ENCODE results near the gene TP53I13. TPM values are rescaled to one million over a fixed set of nuclear protein-coding genes. Genes with fewer than 3 reads are reported as not detected.
A peak's percentile ranks its signal among the peaks of the same experiment; 100 is the strongest.

Gene TP53I13
- total and polyA plus RNA-seq, 12 donors = 24.0 to 106 (median 34.4) TPM

DNA sequence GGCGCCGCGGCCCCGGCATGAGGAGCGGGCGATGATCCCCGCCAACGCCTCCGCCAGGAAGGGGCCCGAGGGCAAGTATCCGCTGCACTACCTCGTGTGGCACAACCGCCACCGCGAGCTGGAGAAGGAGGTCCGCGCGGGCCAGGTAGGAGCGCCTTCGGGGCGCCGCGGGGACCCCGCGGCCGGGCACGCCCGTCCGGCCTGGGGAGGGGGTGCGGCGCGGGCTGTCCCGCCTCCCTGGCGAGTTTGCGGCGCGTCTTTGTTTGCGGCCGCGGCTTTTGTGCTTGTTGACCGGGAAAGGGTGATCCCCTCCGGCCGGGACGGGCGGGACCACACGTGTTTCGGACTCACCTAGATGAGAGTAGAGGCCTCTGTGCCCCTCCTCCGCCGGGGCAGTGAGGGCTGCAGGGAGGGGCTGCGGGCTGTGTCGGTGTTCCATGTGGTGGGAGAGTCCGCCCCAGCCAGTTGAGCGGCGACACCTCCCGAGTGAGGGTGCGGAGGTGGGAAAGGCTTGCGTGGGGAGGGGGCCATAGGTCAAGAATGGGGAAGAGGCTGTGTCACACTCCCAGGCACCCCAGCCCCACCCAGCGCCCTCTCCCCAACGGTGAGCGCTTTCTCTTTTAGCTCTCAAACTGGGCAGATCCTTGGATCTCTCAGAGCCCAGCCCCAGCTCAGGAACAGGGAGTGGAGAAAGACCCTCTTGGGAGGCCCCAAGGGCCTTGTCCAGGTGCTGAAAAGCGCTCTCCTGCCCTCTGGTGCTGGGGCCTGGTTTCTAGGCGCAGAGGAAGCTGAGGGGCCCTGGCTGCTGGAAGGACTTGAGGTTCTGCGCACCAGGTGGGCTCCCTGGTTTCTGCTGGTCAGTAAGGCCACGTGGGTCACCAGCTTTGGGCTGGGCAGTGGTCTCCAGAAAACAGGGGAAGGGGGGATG lies 25.4 kb downstream of the TP53I13 start:
- H3K4me1 ChIP-seq = peaks cover 18 to 79% (median 56%) of the 10 kb centered on the region in 9 donors

DNA sequence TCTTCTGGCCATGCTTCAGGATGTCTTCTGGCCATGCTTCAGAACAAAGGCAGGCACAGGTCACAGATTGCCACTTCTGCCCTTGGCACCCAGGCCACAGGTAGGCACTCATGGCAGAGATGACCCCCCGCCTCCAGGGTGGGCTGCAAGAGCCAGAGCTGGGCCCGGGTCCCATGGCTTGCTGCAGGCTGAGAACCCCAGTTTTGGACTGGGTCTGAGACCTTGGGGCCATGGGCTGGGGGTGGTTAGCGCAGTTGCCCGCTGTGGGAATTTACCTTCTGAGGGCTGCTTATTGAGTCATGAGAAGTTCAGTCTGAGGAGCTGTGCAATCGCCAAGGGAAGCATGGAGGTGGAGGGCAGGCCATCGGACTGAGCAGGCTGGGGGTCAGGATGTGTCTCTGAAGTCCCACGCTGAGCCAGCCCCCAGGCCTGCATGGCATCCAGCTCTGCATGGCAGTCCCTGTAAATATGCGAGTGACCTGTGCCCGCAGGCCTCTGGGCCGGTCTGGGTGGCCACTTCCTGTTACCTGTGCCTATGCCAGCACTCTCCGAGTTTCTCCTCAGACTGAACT lies 26.1 kb downstream of the TP53I13 start:
- Histone ChIP-seq H3K9me3 (no peaks in the 10 kb centered on the region), H3K4me1 (peaks cover 18 to 79% (median 56%) of the 10 kb centered on the region in 9 donors), H3K27ac (no peak overlapping the region), H3K27me3 (peaks cover 0 to 15% (median 0%) of the 10 kb centered on the region in 7 donors), H3K4me3 (peak overlapping the region in 4 of 10 donors; percentile 65 to 75 (median 72)), H3K36me3 (no peaks in the 10 kb centered on the region)
- intact Hi-C loops (cut with DNase I) = no loop called here
- TF ChIP-seq CTCF (IDR thresholded peaks at IDR 0.05) = peak in 1 of 9 donors; percentile 6
- no peak for ATAC-seq
- DNase-seq = peak in 1 of 2 donors; percentile 5
- WGBS, 2 donors = 92 to 94% methylated on average over 11 of the region's 11 CpGs

More for the DNA sequence above, 25.4 kb downstream of the TP53I13 start:
- intact Hi-C loops (cut with DNase I) = no loop called here
- DNase-seq (peak; percentile 15 to 28), ATAC-seq (no peak)
- WGBS, 2 donors = 7 to 9% methylated on average over 55 to 64 of the region's 64 CpGs
- peak in 5 of 9 donors; percentile 17 to 37 (median 33) for TF ChIP-seq CTCF (IDR thresholded peaks at IDR 0.05)
- Histone ChIP-seq H3K4me3 (peak overlapping the region; percentile 50 to 75 (median 68)), H3K27ac (peak overlapping the region in 7 of 10 donors; percentile 10 to 62 (median 39)), H3K36me3 (no peaks in the 10 kb centered on the region), H3K9me3 (no peaks in the 10 kb centered on the region), H3K27me3 (peaks cover 0 to 15% (median 0%) of the 10 kb centered on the region in 7 donors)

GRCh38 chr17:29595107-29595942 lies 26.8 kb downstream of the TP53I13 start:
- no peak overlapping the region for H3K27ac ChIP-seq
- TF ChIP-seq CTCF (IDR thresholded peaks at IDR 0.05) = no peak
- 84% methylated on average over 7 of the region's 7 CpGs for WGBS, 2 donors
- no peak for ATAC-seq
- no peak overlapping the region for H3K4me3 ChIP-seq
- peaks cover 0 to 15% (median 0%) of the 10 kb centered on the region in 7 donors for H3K27me3 ChIP-seq
- DNase-seq = no peak
- H3K36me3 ChIP-seq = no peaks in the 10 kb centered on the region
- intact Hi-C loops (cut with DNase I) = no loop called here
- H3K9me3 ChIP-seq = no peaks in the 10 kb centered on the region
- H3K4me1 ChIP-seq = peaks cover 16 to 72% (median 50%) of the 10 kb centered on the region in 9 donors

All from heart right ventricle (tissue), 16 donors.